Esophagus muscularis mucosa (tissue), 4 donors: ENCODE measurements around the gene ZNF362. TPM values are rescaled to one million over a fixed set of nuclear protein-coding genes. Genes with fewer than 3 reads are reported as not detected.

Source experiments
- DNase-seq: peaks from one replicate; pipeline ENCODE4 v3.0.0-alpha.2; 2017; ENCODE audit errors: extremely low spot score
- H3K27ac ChIP-seq, 4 donors: fragments of 200-600 bp; sonication (generic); replicated peaks in 1 of 4; 1 replicate in 3 of 4; 2 replicates in 1 of 4; pipeline ENCODE4 v1.5.1; 2016 to 2019; ENCODE audit warnings: mild to moderate bottlenecking in 1 of 4
- H3K27me3 ChIP-seq, 4 donors: fragments of 200-600 bp; sonication (generic); one replicate each; pipeline versions ENCODE4 v1.5.1 to v1.6.0; 2016 to 2019
- H3K36me3 ChIP-seq, 4 donors: fragments of 200-600 bp; sonication (generic); one replicate each; pipeline ENCODE4 v1.5.1; 2016 to 2019
- H3K4me1 ChIP-seq, 4 donors: fragments of 200-600 bp; sonication (generic); one replicate each; pipeline ENCODE4 v1.5.1; 2016 to 2019
- H3K4me3 ChIP-seq, 4 donors: fragments of 200-600 bp; sonication (generic); 1 replicate in 2 of 4; 2 replicates in 2 of 4; pipeline ENCODE4 v1.5.1; 2016 to 2019; ENCODE audit warnings: mild to moderate bottlenecking in 4 of 4, moderate library complexity in 1 of 4
- H3K9me3 ChIP-seq, 4 donors: fragments of 200-600 bp; sonication (generic); 1 replicate in 3 of 4; 2 replicates in 1 of 4; pipeline ENCODE4 v1.5.1; 2016 to 2019
- EP300 ChIP-seq: sonication (generic); formaldehyde crosslinking; IDR thresholded peaks from one replicate; pipeline ENCODE4 v1.6.1; 2017; ENCODE audit warnings: antibody characterized with exemption
- POLR2A ChIP-seq: fragments of 450-650 bp; IDR thresholded peaks from one replicate; pipeline ENCODE4 v1.6.1; 2017; ENCODE audit warnings: antibody characterized with exemption, moderate library complexity, mild to moderate bottlenecking, low read depth
- POLR2AphosphoS5 ChIP-seq, 2 donors: sonication (generic); formaldehyde crosslinking; IDR thresholded peaks; one replicate each; pipeline ENCODE4 v1.6.1; 2017; ENCODE audit warnings: antibody characterized with exemption in 2 of 2
- WGBS: methylation state at CpG from one replicate; pipeline ENCODE4 v1.1.5; 2018; 5-methylcytosine and 5-hydroxymethylcytosine counted together
- intact Hi-C: fragments of 100-400 bp; cut with DNase I; formaldehyde crosslinking; loops from one replicate; pipeline ENCODE4 v1.15.1; 2023
- total RNA-seq, 4 donors: library from RNA; depleted of rRNA; stranded (reverse); fragments of >200 nt; gene quantifications; one replicate each; pipeline versions ENCODE4 v1.1.0 to v1.2.1, GENCODE V29; 2016
- TF ChIP-seq, protein P1 (sequence below), 3 experiments: fragments of 200-600 bp in 2 of 3; fragments of 450-650 bp in 1 of 3; sonication (generic) in 2 of 3; IDR thresholded peaks; one replicate each; pipeline ENCODE4 v1.5.1; 2017 to 2019; ENCODE audit warnings: antibody characterized with exemption in 3 of 3, mild to moderate bottlenecking in 2 of 3, moderate library complexity in 1 of 3

ZNF362 gene
- total RNA-seq, 4 donors from 2014 or later: 17.2 to 35.3 (median 25.1) TPM

- WGBS: 26% methylated on average over 4 of the region's 4 CpGs
- Histone ChIP-seq H3K27me3 (no peaks in the 10 kb centered on the region), H3K9me3 (no peaks in the 10 kb centered on the region), H3K4me3 (peak overlapping the region in 3 of 4 donors; percentile 3 to 32 (median 16)), H3K36me3 (peaks cover 29 to 53% (median 37%) of the 10 kb centered on the region in 4 donors), H3K4me1 (peaks cover 91 to 92% (median 92%) of the 10 kb centered on the region in 4 donors), H3K27ac (peak overlapping the region; percentile 55 to 100 (median 100))
- intact Hi-C loops: no loop called here
- no peak for DNase-seq
- TF ChIP-seq POLR2A: no peak
- TF ChIP-seq POLR2AphosphoS5 (IDR thresholded peaks at IDR 0.05): no peak
- TF ChIP-seq, protein P1, sequence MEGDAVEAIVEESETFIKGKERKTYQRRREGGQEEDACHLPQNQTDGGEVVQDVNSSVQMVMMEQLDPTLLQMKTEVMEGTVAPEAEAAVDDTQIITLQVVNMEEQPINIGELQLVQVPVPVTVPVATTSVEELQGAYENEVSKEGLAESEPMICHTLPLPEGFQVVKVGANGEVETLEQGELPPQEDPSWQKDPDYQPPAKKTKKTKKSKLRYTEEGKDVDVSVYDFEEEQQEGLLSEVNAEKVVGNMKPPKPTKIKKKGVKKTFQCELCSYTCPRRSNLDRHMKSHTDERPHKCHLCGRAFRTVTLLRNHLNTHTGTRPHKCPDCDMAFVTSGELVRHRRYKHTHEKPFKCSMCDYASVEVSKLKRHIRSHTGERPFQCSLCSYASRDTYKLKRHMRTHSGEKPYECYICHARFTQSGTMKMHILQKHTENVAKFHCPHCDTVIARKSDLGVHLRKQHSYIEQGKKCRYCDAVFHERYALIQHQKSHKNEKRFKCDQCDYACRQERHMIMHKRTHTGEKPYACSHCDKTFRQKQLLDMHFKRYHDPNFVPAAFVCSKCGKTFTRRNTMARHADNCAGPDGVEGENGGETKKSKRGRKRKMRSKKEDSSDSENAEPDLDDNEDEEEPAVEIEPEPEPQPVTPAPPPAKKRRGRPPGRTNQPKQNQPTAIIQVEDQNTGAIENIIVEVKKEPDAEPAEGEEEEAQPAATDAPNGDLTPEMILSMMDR (IDR thresholded peaks at IDR 0.05): no peak
- no peak for TF ChIP-seq EP300
Observed at GRCh38 chr1:33335020-33335419, 78.7 kb downstream of the ZNF362 start.

- Histone ChIP-seq H3K4me3 (no peak overlapping the region), H3K36me3 (peaks cover 14 to 45% (median 21%) of the 10 kb centered on the region in 4 donors), H3K9me3 (no peaks in the 10 kb centered on the region), H3K27ac (peak overlapping the region; percentile 33 to 100 (median 100)), H3K4me1 (peaks cover 100% of the 10 kb centered on the region in 4 donors), H3K27me3 (no peaks in the 10 kb centered on the region)
- no peak for DNase-seq
- intact Hi-C loops: no loop called here
- 72% methylated on average over 9 of the region's 9 CpGs for WGBS
- TF ChIP-seq, protein P1 (IDR thresholded peaks at IDR 0.05): no peak
- TF ChIP-seq POLR2AphosphoS5 (IDR thresholded peaks at IDR 0.05) (no peak), POLR2A (no peak), EP300 (no peak)
Observed at GRCh38 chr1:33336580-33336979, 80.3 kb downstream of the ZNF362 start.

DNA sequence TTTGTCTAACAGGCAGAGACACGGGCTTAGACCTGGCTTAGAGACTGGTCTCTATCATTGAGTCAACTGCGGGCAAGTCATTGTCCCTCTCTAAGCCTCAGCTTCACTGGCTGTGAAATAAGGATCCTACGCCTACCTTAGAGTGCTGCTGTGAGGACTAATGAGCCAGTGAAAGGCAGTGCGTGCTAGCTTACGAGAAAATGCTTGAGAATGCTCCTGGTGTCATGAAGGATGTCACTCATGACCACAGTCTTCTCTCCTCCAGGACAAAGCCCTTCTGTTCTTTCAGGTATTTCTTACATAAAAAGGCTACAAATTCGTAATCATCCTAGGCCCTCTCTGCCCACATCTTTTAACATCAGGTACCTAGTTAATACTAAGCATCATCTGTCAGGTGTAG lies 81.1 kb downstream of the ZNF362 start:
- H3K27ac ChIP-seq: peak overlapping the region; percentile 99 to 100 (median 100)
- TF ChIP-seq POLR2A: no peak
- TF ChIP-seq, protein P1 (IDR thresholded peaks at IDR 0.05): no peak
- TF ChIP-seq EP300: no peak
- TF ChIP-seq POLR2AphosphoS5 (IDR thresholded peaks at IDR 0.05): no peak
- H3K36me3 ChIP-seq: peaks cover 5 to 36% (median 12%) of the 10 kb centered on the region in 4 donors
- H3K4me3 ChIP-seq: no peak overlapping the region
- H3K9me3 ChIP-seq: no peaks in the 10 kb centered on the region
- no peak for DNase-seq
- 90% methylated on average over 6 of the region's 6 CpGs for WGBS
- peaks cover 98 to 100% (median 100%) of the 10 kb centered on the region in 4 donors for H3K4me1 ChIP-seq
- H3K27me3 ChIP-seq: no peaks in the 10 kb centered on the region
- intact Hi-C loops: no loop called here

DNA sequence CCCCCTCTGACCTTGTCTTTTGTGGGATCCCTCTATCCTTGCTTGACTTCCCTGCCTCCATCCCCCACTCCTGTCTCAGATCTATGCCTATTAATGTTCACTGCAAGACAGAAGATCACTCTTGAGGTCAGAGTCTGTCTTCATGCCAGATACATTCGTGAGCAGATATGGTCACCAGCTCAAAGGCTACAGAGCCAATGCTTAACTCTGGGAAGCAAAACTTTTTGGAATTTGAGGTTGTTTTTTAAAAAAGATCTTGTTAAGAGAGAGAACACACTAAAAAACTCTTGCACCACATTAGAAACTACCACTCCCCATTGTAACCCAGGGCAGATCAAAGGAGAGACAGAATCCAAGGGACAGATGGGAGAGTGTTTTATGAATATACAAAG lies 81.8 kb downstream of the ZNF362 start:
- DNase-seq: no peak

More for the DNA sequence above, 81.8 kb downstream of the ZNF362 start:
- H3K27me3 ChIP-seq: no peaks in the 10 kb centered on the region
- no peaks in the 10 kb centered on the region for H3K9me3 ChIP-seq
- H3K4me3 ChIP-seq: peak overlapping the region; percentile 23 to 51 (median 34)
- intact Hi-C loops: no loop called here
- H3K4me1 ChIP-seq: peaks cover 98 to 100% (median 100%) of the 10 kb centered on the region in 4 donors
- TF ChIP-seq, protein P1 (IDR thresholded peaks at IDR 0.05): no peak
- TF ChIP-seq POLR2AphosphoS5 (IDR thresholded peaks at IDR 0.05) (no peak), EP300 (no peak), POLR2A (no peak)
- peak overlapping the region; percentile 99 to 100 (median 100) for H3K27ac ChIP-seq
- WGBS: 16% methylated on average over 1 of the region's 1 CpG
- H3K36me3 ChIP-seq: peaks cover under 1 to 32% (median 9%) of the 10 kb centered on the region in 4 donors
